DOHH2 (cell line): ENCODE results near the gene GALNT17.

Source experiments
- CTCF ChIP-seq: fragments of 200-600 bp; sonication (generic); IDR thresholded peaks from one replicate; pipeline ENCODE4 v1.5.1; 2014; ENCODE audit warnings: antibody characterized with exemption, mild to moderate bottlenecking, low read depth, low read length; ENCODE audit not compliant: poor library complexity, severe bottlenecking
- EZH2phosphoT487 ChIP-seq: fragments of 200-600 bp; sonication (generic); IDR thresholded peaks from 2 replicates; pipeline ENCODE4 v1.6.1; 2017; ENCODE audit warnings: borderline replicate concordance, mild to moderate bottlenecking, antibody characterized with exemption, low read length, moderate library complexity, mixed read lengths

DNA sequence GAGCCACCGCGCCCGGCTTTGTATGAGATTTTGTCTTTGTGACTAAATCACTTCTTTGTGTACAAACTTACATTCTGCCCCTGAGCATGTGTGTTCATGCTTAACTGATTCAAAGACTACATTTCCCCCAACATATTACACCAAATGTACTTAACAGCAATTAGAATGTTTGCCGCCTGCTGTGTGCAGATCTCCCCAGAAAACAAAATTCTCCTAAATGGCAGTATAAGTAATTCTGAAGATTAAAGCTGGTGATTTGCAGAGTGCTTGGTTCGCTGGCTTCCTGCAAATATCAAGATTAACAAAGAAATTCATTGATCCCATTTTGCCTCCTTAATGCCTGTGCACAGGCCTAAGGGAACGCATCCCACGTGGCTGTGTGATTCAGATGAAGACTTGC, 230.3 kb downstream of the GALNT17 start:
- TF ChIP-seq EZH2phosphoT487 (no peak), CTCF (no peak)
